Measurements from ENCODE around the gene CEP192.

The CEP192 gene

DNA sequence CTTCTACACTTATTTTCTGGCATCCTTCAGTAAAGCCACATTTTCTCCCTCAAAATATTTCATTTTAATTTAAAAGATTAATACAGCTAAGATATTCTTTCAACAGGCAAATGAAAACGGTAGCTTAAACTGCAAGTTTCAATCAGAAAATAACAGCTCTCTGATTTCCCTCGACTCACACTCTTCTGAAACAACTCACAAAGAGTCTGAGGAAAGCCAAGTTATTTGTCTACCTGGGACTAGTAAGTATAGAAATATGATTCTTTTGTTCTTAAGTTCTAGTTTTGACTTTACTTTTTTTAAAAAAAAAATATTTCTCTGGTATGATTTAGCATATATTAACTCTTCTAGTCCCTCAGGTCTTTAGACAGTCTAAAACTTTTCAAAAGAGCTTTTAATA is 27.2 kb downstream of the CEP192 start:
- TF ChIP-seq, protein P1, sequence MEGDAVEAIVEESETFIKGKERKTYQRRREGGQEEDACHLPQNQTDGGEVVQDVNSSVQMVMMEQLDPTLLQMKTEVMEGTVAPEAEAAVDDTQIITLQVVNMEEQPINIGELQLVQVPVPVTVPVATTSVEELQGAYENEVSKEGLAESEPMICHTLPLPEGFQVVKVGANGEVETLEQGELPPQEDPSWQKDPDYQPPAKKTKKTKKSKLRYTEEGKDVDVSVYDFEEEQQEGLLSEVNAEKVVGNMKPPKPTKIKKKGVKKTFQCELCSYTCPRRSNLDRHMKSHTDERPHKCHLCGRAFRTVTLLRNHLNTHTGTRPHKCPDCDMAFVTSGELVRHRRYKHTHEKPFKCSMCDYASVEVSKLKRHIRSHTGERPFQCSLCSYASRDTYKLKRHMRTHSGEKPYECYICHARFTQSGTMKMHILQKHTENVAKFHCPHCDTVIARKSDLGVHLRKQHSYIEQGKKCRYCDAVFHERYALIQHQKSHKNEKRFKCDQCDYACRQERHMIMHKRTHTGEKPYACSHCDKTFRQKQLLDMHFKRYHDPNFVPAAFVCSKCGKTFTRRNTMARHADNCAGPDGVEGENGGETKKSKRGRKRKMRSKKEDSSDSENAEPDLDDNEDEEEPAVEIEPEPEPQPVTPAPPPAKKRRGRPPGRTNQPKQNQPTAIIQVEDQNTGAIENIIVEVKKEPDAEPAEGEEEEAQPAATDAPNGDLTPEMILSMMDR (IDR thresholded peaks at IDR 0.05; ENCODE audit: control extremely low read depth, extremely low read depth, low read depth, missing control alignments): no peak
- CTCF ChIA-PET: interaction anchor here (1.0 to 1.1 kb wide), 2 partner anchors 10 to 18 kb away, joined by 3 read pairs; no protein-coding TSS in a partner anchor
- POLR2A ChIA-PET: no interaction called here
- DNase-seq (ENCODE audit: extremely low spot score): no peak

DNA sequence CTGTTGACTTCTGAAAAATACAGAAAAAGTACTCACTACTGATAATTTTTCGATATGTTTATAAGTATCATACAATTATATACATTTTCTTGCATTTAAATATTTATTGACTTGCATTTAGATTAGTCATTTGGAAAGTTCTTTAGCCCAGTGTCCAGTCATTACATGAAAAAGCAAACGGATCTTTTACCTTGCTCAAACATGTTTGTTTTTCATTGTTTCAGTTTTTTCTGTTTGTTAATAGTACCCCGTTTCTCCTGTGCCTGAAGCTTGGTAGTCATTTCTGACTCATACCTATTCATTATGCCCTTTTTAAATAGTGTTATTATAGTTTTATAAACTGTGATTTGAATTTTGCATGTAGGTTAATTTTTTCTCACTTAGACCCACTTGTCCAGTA is 28.1 kb downstream of the CEP192 start:
- ChIA-PET POLR2A (no interaction called here), CTCF (no interaction called here)
- TF ChIP-seq, protein P1 (IDR thresholded peaks at IDR 0.05; ENCODE audit: control extremely low read depth, extremely low read depth, low read depth, missing control alignments): no peak
- no peak for DNase-seq (ENCODE audit: extremely low spot score)

DNA sequence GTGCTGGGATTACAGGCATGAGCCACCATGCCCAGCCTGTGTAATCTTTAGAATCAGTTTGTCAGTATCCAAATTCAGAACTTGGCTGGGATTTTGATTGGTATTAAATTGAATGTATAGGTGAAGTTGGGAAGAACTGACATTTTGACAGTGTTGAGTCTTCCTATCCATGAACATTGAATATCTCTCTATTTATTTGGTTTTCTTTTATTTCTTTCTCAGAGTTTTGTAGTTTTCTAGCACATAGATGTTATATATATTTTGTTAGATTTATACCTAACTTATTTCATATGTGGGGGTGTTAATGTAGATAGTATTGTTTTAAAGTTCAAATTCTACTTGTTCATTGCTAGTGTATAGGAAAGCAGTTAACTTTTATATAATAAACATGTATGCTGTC is 31.5 kb downstream of the CEP192 start:
- CTCF ChIA-PET: no interaction called here
- POLR2A ChIA-PET: no interaction called here
- no peak for DNase-seq (ENCODE audit: extremely low spot score)
- TF ChIP-seq, protein P1 (IDR thresholded peaks at IDR 0.05; ENCODE audit: control extremely low read depth, extremely low read depth, low read depth, missing control alignments): no peak

DNA sequence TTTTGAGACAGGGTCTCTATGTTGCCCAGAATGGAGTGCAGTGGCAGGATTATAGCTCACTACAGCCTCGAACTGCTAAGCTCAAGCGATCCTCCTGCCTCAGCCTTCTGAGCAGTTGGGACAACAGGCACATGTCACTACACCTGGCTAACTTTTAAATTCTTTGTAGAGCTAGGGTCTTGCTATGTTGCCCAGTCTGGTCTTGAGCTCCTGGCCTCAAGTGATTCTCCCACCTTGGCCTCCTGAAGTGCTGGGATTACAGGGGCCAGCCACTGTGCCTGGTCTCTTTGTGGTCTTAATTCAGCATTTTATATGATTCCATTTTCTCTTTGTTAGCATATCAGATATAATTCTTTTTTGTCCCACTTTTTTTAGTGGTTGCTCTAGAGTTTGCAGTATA is 34.1 kb downstream of the CEP192 start:
- CTCF ChIA-PET: interaction anchor here (0.8 to 1.6 kb wide), 4 partner anchors 12 to 56 kb away, joined by 3 to 4 read pairs (median 3); no protein-coding TSS in a partner anchor
- no peak for DNase-seq (ENCODE audit: extremely low spot score)
- POLR2A ChIA-PET: no interaction called here
- TF ChIP-seq, protein P1 (IDR thresholded peaks at IDR 0.05; ENCODE audit: control extremely low read depth, extremely low read depth, low read depth, missing control alignments): no peak

DNA sequence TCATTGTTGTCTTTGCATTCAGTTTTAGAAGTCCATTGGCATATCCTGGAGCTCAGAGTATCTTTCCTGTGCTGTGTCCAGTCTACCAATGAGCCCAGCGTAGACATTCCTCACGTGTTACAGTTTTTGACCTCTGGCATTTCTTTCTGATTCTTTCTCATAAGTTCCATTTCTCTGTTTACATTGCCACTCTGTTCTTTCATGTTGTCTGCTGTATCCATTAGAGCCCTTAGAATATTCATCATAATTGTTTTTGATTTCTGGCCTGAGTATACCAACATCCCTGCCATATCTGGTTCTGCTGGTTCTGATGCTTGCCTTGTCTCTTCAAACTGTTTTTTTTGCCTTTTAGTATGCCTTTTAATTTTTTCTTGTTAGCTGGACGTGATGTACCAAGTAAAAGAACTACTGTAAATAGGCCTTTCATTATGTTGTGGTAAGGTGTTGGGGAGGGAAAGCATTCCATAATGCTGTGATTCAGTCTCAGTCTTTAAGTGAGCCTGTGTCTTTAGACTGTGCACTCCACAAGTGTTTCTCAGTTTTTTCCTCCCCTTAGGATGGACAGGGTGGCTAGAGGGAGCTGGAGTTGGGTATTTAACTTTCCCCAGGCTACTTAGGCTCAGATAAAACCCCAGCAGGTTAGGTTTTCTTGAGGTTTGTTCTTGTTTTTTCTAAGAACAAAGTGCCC is 35.6 kb downstream of the CEP192 start:
- POLR2A ChIA-PET: no interaction called here
- CTCF ChIA-PET: interaction anchor here (1.0 kb wide), 1 partner anchor 12 kb away, joined by 3 read pairs; no protein-coding TSS in a partner anchor
- TF ChIP-seq, protein P1 (IDR thresholded peaks at IDR 0.05; ENCODE audit: control extremely low read depth, extremely low read depth, low read depth, missing control alignments): no peak
- DNase-seq (ENCODE audit: extremely low spot score): no peak

DNA sequence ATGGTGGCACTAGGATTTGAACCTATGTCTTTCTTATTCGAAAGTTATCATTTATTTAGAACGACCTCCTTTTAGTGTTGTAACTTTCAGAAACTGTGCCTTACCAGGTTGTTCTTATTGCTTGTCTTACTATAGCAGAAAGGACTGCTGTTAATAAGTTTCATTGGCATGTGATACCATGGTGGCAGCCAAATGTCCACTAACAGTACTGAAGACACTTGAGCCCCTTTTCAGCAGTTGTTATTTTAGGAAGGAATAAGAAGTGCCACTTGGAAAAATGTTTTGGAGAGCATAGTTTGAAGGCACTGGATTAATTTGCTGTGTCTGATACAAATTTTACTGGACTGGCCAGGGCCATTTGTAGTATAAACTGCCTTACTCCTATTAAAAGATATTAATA is 37.7 kb downstream of the CEP192 start:
- ChIA-PET POLR2A (no interaction called here), CTCF (interaction anchor here (1.0 kb wide), 1 partner anchor 11 kb away, joined by 3 read pairs; no protein-coding TSS in a partner anchor)
- no peak for DNase-seq (ENCODE audit: extremely low spot score)
- TF ChIP-seq, protein P1 (IDR thresholded peaks at IDR 0.05; ENCODE audit: control extremely low read depth, extremely low read depth, low read depth, missing control alignments): no peak
